Measurements from ENCODE around the gene SNX6. TPM values are rescaled to one million over a fixed set of nuclear protein-coding genes. Genes with fewer than 3 reads are reported as not detected.
A peak's percentile ranks its signal among the peaks of the same experiment; 100 is the strongest.
"Not testable (repeated sequence)": the region's sequence is repeated elsewhere in the genome, so short reads cannot be mapped to it uniquely, and the experiment has no call there.

SNX6 gene
- total and polyA plus RNA-seq, 4 donors: 40.9 to 102 (median 74.0) TPM

- H3K27me3 ChIP-seq (ENCODE audit: control insufficient read depth in 1 of 2, insufficient read depth in 2 of 2, low read length in 1 of 2): no peaks in the 10 kb centered on the region
- intact Hi-C loops (cut with DNase I): no loop called here
- H3K36me3 ChIP-seq (ENCODE audit: control insufficient read depth in 1 of 2, insufficient read depth in 2 of 2, low read length in 1 of 2): no peaks in the 10 kb centered on the region
- no peak overlapping the region for H3K27ac ChIP-seq (ENCODE audit: low read depth in 1 of 2, low read length in 2 of 2)
- WGBS, 2 donors: 85 to 90% methylated on average over 10 of the region's 10 CpGs
- DNase-seq (no peak), ATAC-seq (ENCODE audit: low FRiP score) (no peak)
- no peaks in the 10 kb centered on the region for H3K9me3 ChIP-seq (ENCODE audit: control insufficient read depth, low read length)
- H3K4me1 ChIP-seq (ENCODE audit: control insufficient read depth in 1 of 2, insufficient read depth in 2 of 2, low read length in 2 of 2): peaks cover 0 to 2% of the 10 kb centered on the region in 2 donors
- no peak overlapping the region for H3K4me3 ChIP-seq (ENCODE audit: low read length in 2 of 2)
Observed at GRCh38 chr14:34646570-34647255, 16.8 kb upstream of the SNX6 start.

- ATAC-seq (ENCODE audit: low FRiP score): no peak
- Histone ChIP-seq H3K27me3 (ENCODE audit: control insufficient read depth in 1 of 2, insufficient read depth in 2 of 2, low read length in 1 of 2) (no peaks in the 10 kb centered on the region), H3K4me3 (ENCODE audit: low read length in 2 of 2) (no peak overlapping the region), H3K9me3 (ENCODE audit: control insufficient read depth, low read length) (no peaks in the 10 kb centered on the region), H3K4me1 (ENCODE audit: control insufficient read depth in 1 of 2, insufficient read depth in 2 of 2, low read length in 2 of 2) (peaks cover 0 to 2% of the 10 kb centered on the region in 2 donors), H3K36me3 (ENCODE audit: control insufficient read depth in 1 of 2, insufficient read depth in 2 of 2, low read length in 1 of 2) (no peaks in the 10 kb centered on the region), H3K27ac (ENCODE audit: low read depth in 1 of 2, low read length in 2 of 2) (no peak overlapping the region)
- DNase-seq: no peak
- intact Hi-C loops (cut with DNase I): no loop called here
- WGBS, 2 donors: 85 to 88% methylated on average over 6 of the region's 6 CpGs
Observed at GRCh38 chr14:34643361-34643760, 13.4 kb upstream of the SNX6 start.

- H3K4me3 ChIP-seq (ENCODE audit: low read length in 2 of 2): no peak overlapping the region
- no peaks in the 10 kb centered on the region for H3K27me3 ChIP-seq (ENCODE audit: control insufficient read depth in 1 of 2, insufficient read depth in 2 of 2, low read length in 1 of 2)
- H3K27ac ChIP-seq (ENCODE audit: low read depth in 1 of 2, low read length in 2 of 2): no peak overlapping the region
- 85% methylated on average over 3 of the region's 3 CpGs for WGBS, 2 donors
- H3K36me3 ChIP-seq (ENCODE audit: control insufficient read depth in 1 of 2, insufficient read depth in 2 of 2, low read length in 1 of 2): no peaks in the 10 kb centered on the region
- intact Hi-C loops (cut with DNase I): no loop called here
- ATAC-seq (ENCODE audit: low FRiP score) (no peak), DNase-seq (no peak)
- peaks cover 0 to 2% of the 10 kb centered on the region in 2 donors for H3K4me1 ChIP-seq (ENCODE audit: control insufficient read depth in 1 of 2, insufficient read depth in 2 of 2, low read length in 2 of 2)
- H3K9me3 ChIP-seq (ENCODE audit: control insufficient read depth, low read length): no peaks in the 10 kb centered on the region
Observed at GRCh38 chr14:34642595-34642994, 12.6 kb upstream of the SNX6 start.

GRCh38 chr14:34640826-34641225 is 10.9 kb upstream of the SNX6 start:
- no peak for DNase-seq
- no peak overlapping the region for H3K27ac ChIP-seq (ENCODE audit: low read depth in 1 of 2, low read length in 2 of 2)
- no peaks in the 10 kb centered on the region for H3K27me3 ChIP-seq (ENCODE audit: control insufficient read depth in 1 of 2, insufficient read depth in 2 of 2, low read length in 1 of 2)
- intact Hi-C loops (cut with DNase I): no loop called here
- H3K9me3 ChIP-seq (ENCODE audit: control insufficient read depth, low read length): no peaks in the 10 kb centered on the region
- no peaks in the 10 kb centered on the region for H3K36me3 ChIP-seq (ENCODE audit: control insufficient read depth in 1 of 2, insufficient read depth in 2 of 2, low read length in 1 of 2)
- WGBS, 2 donors: 28 to 41% methylated on average over 1 of the region's 1 CpG
- ATAC-seq (ENCODE audit: low FRiP score): no peak
- no peak overlapping the region for H3K4me3 ChIP-seq (ENCODE audit: low read length in 2 of 2)
- H3K4me1 ChIP-seq (ENCODE audit: control insufficient read depth in 1 of 2, insufficient read depth in 2 of 2, low read length in 2 of 2): peaks cover 0 to 2% of the 10 kb centered on the region in 2 donors

GRCh38 chr14:34634360-34634771 is 4.4 kb upstream of the SNX6 start:
- H3K4me1 ChIP-seq (ENCODE audit: control insufficient read depth in 1 of 2, insufficient read depth in 2 of 2, low read length in 2 of 2); H3K4me3 ChIP-seq (ENCODE audit: low read length in 2 of 2); H3K27me3 ChIP-seq (ENCODE audit: control insufficient read depth in 1 of 2, insufficient read depth in 2 of 2, low read length in 1 of 2); ATAC-seq (ENCODE audit: low FRiP score); H3K36me3 ChIP-seq (ENCODE audit: control insufficient read depth in 1 of 2, insufficient read depth in 2 of 2, low read length in 1 of 2); H3K9me3 ChIP-seq (ENCODE audit: control insufficient read depth, low read length); H3K27ac ChIP-seq (ENCODE audit: low read depth in 1 of 2, low read length in 2 of 2); intact Hi-C loops (cut with DNase I); DNase-seq: not testable (repeated sequence)
- WGBS, 2 donors: 72 to 78% methylated on average over 8 to 9 of the region's 9 CpGs

GRCh38 chr14:34633742-34634141 is 3.8 kb upstream of the SNX6 start:
- intact Hi-C loops (cut with DNase I): no loop called here
- Histone ChIP-seq H3K9me3 (ENCODE audit: control insufficient read depth, low read length) (no peaks in the 10 kb centered on the region), H3K4me1 (ENCODE audit: control insufficient read depth in 1 of 2, insufficient read depth in 2 of 2, low read length in 2 of 2) (peaks cover 0 to under 1% of the 10 kb centered on the region in 2 donors), H3K27ac (ENCODE audit: low read depth in 1 of 2, low read length in 2 of 2) (no peak overlapping the region), H3K4me3 (ENCODE audit: low read length in 2 of 2) (no peak overlapping the region), H3K36me3 (ENCODE audit: control insufficient read depth in 1 of 2, insufficient read depth in 2 of 2, low read length in 1 of 2) (no peaks in the 10 kb centered on the region), H3K27me3 (ENCODE audit: control insufficient read depth in 1 of 2, insufficient read depth in 2 of 2, low read length in 1 of 2) (no peaks in the 10 kb centered on the region)
- ATAC-seq (ENCODE audit: low FRiP score) (no peak), DNase-seq (no peak)
- WGBS, 2 donors: 76 to 79% methylated on average over 1 of the region's 1 CpG

- Histone ChIP-seq H3K4me3 (ENCODE audit: low read length in 2 of 2) (no peak overlapping the region), H3K4me1 (ENCODE audit: control insufficient read depth in 1 of 2, insufficient read depth in 2 of 2, low read length in 2 of 2) (peaks cover 0 to 1% of the 10 kb centered on the region in 2 donors), H3K27me3 (ENCODE audit: control insufficient read depth in 1 of 2, insufficient read depth in 2 of 2, low read length in 1 of 2) (no peaks in the 10 kb centered on the region), H3K27ac (ENCODE audit: low read depth in 1 of 2, low read length in 2 of 2) (no peak overlapping the region), H3K9me3 (ENCODE audit: control insufficient read depth, low read length) (no peaks in the 10 kb centered on the region), H3K36me3 (ENCODE audit: control insufficient read depth in 1 of 2, insufficient read depth in 2 of 2, low read length in 1 of 2) (no peaks in the 10 kb centered on the region)
- 91 to 92% methylated on average over 5 of the region's 5 CpGs for WGBS, 2 donors
- intact Hi-C loops (cut with DNase I): no loop called here
- ATAC-seq (ENCODE audit: low FRiP score) (no peak), DNase-seq (no peak)
Observed at GRCh38 chr14:34632411-34632978, 2.5 kb upstream of the SNX6 start.

- intact Hi-C loops (cut with DNase I): no loop called here
- WGBS, 2 donors: 1% methylated on average over 13 of the region's 13 CpGs
- H3K27ac ChIP-seq (ENCODE audit: low read depth in 1 of 2, low read length in 2 of 2): peak overlapping the region in 1 of 2 donors; percentile 22
- H3K4me3 ChIP-seq (ENCODE audit: low read length in 2 of 2): peak overlapping the region; percentile 67 to 87
- ATAC-seq (ENCODE audit: low FRiP score) (peak; percentile 3), DNase-seq (no peak)
- no peaks in the 10 kb centered on the region for H3K27me3 ChIP-seq (ENCODE audit: control insufficient read depth in 1 of 2, insufficient read depth in 2 of 2, low read length in 1 of 2)
- no peaks in the 10 kb centered on the region for H3K9me3 ChIP-seq (ENCODE audit: control insufficient read depth, low read length)
- H3K36me3 ChIP-seq (ENCODE audit: control insufficient read depth in 1 of 2, insufficient read depth in 2 of 2, low read length in 1 of 2): no peaks in the 10 kb centered on the region
- peaks cover 0 to 1% of the 10 kb centered on the region in 2 donors for H3K4me1 ChIP-seq (ENCODE audit: control insufficient read depth in 1 of 2, insufficient read depth in 2 of 2, low read length in 2 of 2)
Observed at GRCh38 chr14:34629344-34629656, 648 bp downstream of the SNX6 start.

- peaks cover 0 to 1% of the 10 kb centered on the region in 2 donors for H3K4me1 ChIP-seq (ENCODE audit: control insufficient read depth in 1 of 2, insufficient read depth in 2 of 2, low read length in 2 of 2)
- WGBS, 2 donors: 17 to 18% methylated on average over 5 of the region's 5 CpGs
- H3K27ac ChIP-seq (ENCODE audit: low read depth in 1 of 2, low read length in 2 of 2): no peak overlapping the region
- no peaks in the 10 kb centered on the region for H3K9me3 ChIP-seq (ENCODE audit: control insufficient read depth, low read length)
- peak overlapping the region in 1 of 2 donors; percentile 67 for H3K4me3 ChIP-seq (ENCODE audit: low read length in 2 of 2)
- intact Hi-C loops (cut with DNase I): no loop called here
- DNase-seq (no peak), ATAC-seq (ENCODE audit: low FRiP score) (no peak)
- no peaks in the 10 kb centered on the region for H3K27me3 ChIP-seq (ENCODE audit: control insufficient read depth in 1 of 2, insufficient read depth in 2 of 2, low read length in 1 of 2)
- H3K36me3 ChIP-seq (ENCODE audit: control insufficient read depth in 1 of 2, insufficient read depth in 2 of 2, low read length in 1 of 2): no peaks in the 10 kb centered on the region
Observed at GRCh38 chr14:34628681-34629135, 1.2 kb downstream of the SNX6 start.

Measured in aorta (tissue), 5 donors.